PC-3 (cell line): ENCODE data around the gene XIST. TPM values are rescaled to one million over a fixed set of nuclear protein-coding genes. Genes with fewer than 3 reads are reported as not detected.
"Not testable (repeated sequence)": the region's sequence is repeated elsewhere in the genome, so short reads cannot be mapped to it uniquely, and the experiment has no call there.

Source experiments
- ATAC-seq: fragments of 200-7000 bp; cut with Tn5 transposase; 2 replicates; pipeline ENCODE4 v1.9.1; 2020; ENCODE audit warnings: mild to moderate bottlenecking, moderate library complexity
- Bru-seq: library from RNA; stranded (reverse); fragments of 400-500 nt; gene quantifications from one replicate; lab custom pipeline; 2021; lab: Mats Ljungman, UMichigan
- BruChase-seq, 2 experiments: library from RNA; stranded (reverse); fragments of 400-500 nt; gene quantifications; one replicate each; lab custom pipeline; 2021; lab: Mats Ljungman, UMichigan
- BruUV-seq: library from RNA; stranded (reverse); fragments of 400-500 nt; replicated peaks from 2 replicates; lab custom pipeline; 2021; lab: Mats Ljungman, UMichigan
- CTCF ChIA-PET: fragments of 300-600 bp; sonication (Branson Sonifier 250); formaldehyde crosslinking; loops from one replicate; lab custom pipeline; 2022; ENCODE audit warnings: antibody characterized with exemption; lab: Charles Lee
- POLR2A ChIA-PET: fragments of 300-600 bp; sonication (Branson Sonifier 250); formaldehyde crosslinking; loops from one replicate; lab custom pipeline; 2022; ENCODE audit warnings: antibody characterized with exemption; ENCODE audit not compliant: unreplicated experiment; lab: Charles Lee
- DNase-seq: peaks from one replicate; pipeline ENCODE4 v3.0.0-alpha.2; 2015
- H2AFZ ChIP-seq: fragments of 300-600 bp; sonication (generic); 2 replicates; pipeline ENCODE4 v1.6.0; 2016; ENCODE audit warnings: antibody characterized with exemption, low read length
- H3F3A ChIP-seq: fragments of 300-600 bp; sonication (generic); one replicate; pipeline ENCODE4 v1.6.0; 2017; ENCODE audit warnings: antibody characterized with exemption, low read length, control low read depth, mild to moderate bottlenecking; ENCODE audit not compliant: unreplicated experiment
- H3K27ac ChIP-seq: fragments of 300-600 bp; sonication (generic); 2 replicates; pipeline ENCODE4 v1.5.1; 2016; ENCODE audit warnings: mild to moderate bottlenecking, low read length
- H3K27me3 ChIP-seq: fragments of 300-600 bp; sonication (generic); 2 replicates; pipeline ENCODE4 v1.6.1; 2016; ENCODE audit warnings: low read length, mixed read lengths
- H3K36me3 ChIP-seq: fragments of 300-600 bp; sonication (generic); 2 replicates; pipeline ENCODE4 v1.6.1; 2016; ENCODE audit warnings: low read depth, mixed run types, low read length, mixed read lengths
- H3K4me1 ChIP-seq: fragments of 300-600 bp; sonication (generic); 2 replicates; pipeline ENCODE4 v1.5.1; 2016; ENCODE audit warnings: low read length; ENCODE audit not compliant: insufficient read depth
- H3K4me2 ChIP-seq: fragments of 300-600 bp; sonication (generic); 2 replicates; pipeline ENCODE4 v1.6.0; 2016; ENCODE audit warnings: low read length
- H3K4me3 ChIP-seq: fragments of 300-600 bp; sonication (generic); 2 replicates; pipeline ENCODE4 v1.5.1; 2016; ENCODE audit warnings: mild to moderate bottlenecking, low read length, mixed read lengths
- H3K79me2 ChIP-seq: fragments of 300-600 bp; sonication (generic); 2 replicates; pipeline ENCODE4 v1.6.1; 2017; ENCODE audit warnings: low read length, mixed read lengths
- H3K9ac ChIP-seq: fragments of 300-600 bp; sonication (generic); 2 replicates; pipeline ENCODE4 v1.6.0; 2016; ENCODE audit warnings: mild to moderate bottlenecking, low read length
- H3K9me2 ChIP-seq: fragments of 300-600 bp; sonication (generic); replicated peaks from 2 replicates; pipeline ENCODE4 v1.6.1; 2016; ENCODE audit warnings: mixed run types, low read length, mixed read lengths
- H3K9me3 ChIP-seq: fragments of 300-600 bp; sonication (generic); 2 replicates; pipeline ENCODE4 v1.6.1; 2016; ENCODE audit warnings: low read length, mixed read lengths
- H4K20me1 ChIP-seq: fragments of 300-600 bp; sonication (generic); 2 replicates; pipeline ENCODE4 v1.6.1; 2016; ENCODE audit warnings: low read length, mixed read lengths
- EZH2 ChIP-seq: fragments of 300-600 bp; sonication (generic); IDR thresholded peaks from one replicate; pipeline ENCODE4 v1.6.1; 2017; ENCODE audit warnings: antibody characterized with exemption, mild to moderate bottlenecking, low read length; ENCODE audit not compliant: unreplicated experiment
- EZH2phosphoT487 ChIP-seq: fragments of 300-600 bp; sonication (generic); IDR thresholded peaks from 2 replicates; pipeline ENCODE4 v1.6.1; 2018; ENCODE audit warnings: mild to moderate bottlenecking, antibody characterized with exemption, low read length, borderline replicate concordance
- intact Hi-C: fragments of 100-400 bp; cut with micrococcal nuclease; formaldehyde crosslinking; loops from 2 replicates; pipeline ENCODE4 v1.9.0; 2023
- long read RNA-seq: library from polyadenylated mRNA; unstranded; transcript quantifications from one replicate; pipeline ENCODE4 v2.0.0, GENCODE V29; 2021; ENCODE audit not compliant: unreplicated experiment
- total RNA-seq: library from RNA; depleted of rRNA; stranded (reverse); fragments of >200 nt; gene quantifications from 2 replicates; pipeline ENCODE4 v1.2.3, GENCODE V29; 2014; rRNA removed
- TF ChIP-seq, protein P1 (sequence below): fragments of 300-600 bp; sonication (generic); conservative IDR thresholded peaks from 2 replicates; pipeline ENCODE4 v1.5.1; 2017; ENCODE audit warnings: antibody characterized with exemption, low read depth, mild to moderate bottlenecking, low read length

XIST gene
- total RNA-seq (not detected in 2 replicates), Bru-seq, nascent RNA (percentile 22 among the genes with signal in this experiment), BruChase-seq, experiment 1, labeled RNA remaining after a 6-hour chase (percentile 26 among the genes with signal in this experiment), BruChase-seq, experiment 2, labeled RNA remaining after a 2-hour chase (percentile 15 among the genes with signal in this experiment)
- long read RNA-seq: 0 reads

GRCh38 chrX:73852467-73852866 is at the start of gene XIST:
TSS of gene XIST (minus strand) at chrX:73852714.
- Histone ChIP-seq H3K27me3 (no peaks in the 10 kb centered on the region), H3K9me3 (no peaks in the 10 kb centered on the region), H3K4me3 (no peak within 1 kb of the TSS), H4K20me1 (no peaks in the 10 kb centered on the region), H3K9me2 (no peaks in the 10 kb centered on the region), H2AFZ (no peak within 1 kb of the TSS), H3K27ac (no peak within 1 kb of the TSS), H3F3A (no peaks in the 10 kb centered on the region), H3K36me3 (no peaks in the 10 kb centered on the region), H3K4me2 (no peak within 1 kb of the TSS), H3K79me2 (no peaks in the 10 kb centered on the region), H3K9ac (no peak within 1 kb of the TSS), H3K4me1 (no peaks in the 10 kb centered on the region)
- DNase-seq: no peak
- BruUV-seq: no TSS peak
- ChIA-PET POLR2A (no interaction called here), CTCF (no interaction called here)
- no peak for ATAC-seq
- intact Hi-C loops: no loop called here
- TF ChIP-seq EZH2 (no peak), EZH2phosphoT487 (no peak)
- TF ChIP-seq, protein P1, sequence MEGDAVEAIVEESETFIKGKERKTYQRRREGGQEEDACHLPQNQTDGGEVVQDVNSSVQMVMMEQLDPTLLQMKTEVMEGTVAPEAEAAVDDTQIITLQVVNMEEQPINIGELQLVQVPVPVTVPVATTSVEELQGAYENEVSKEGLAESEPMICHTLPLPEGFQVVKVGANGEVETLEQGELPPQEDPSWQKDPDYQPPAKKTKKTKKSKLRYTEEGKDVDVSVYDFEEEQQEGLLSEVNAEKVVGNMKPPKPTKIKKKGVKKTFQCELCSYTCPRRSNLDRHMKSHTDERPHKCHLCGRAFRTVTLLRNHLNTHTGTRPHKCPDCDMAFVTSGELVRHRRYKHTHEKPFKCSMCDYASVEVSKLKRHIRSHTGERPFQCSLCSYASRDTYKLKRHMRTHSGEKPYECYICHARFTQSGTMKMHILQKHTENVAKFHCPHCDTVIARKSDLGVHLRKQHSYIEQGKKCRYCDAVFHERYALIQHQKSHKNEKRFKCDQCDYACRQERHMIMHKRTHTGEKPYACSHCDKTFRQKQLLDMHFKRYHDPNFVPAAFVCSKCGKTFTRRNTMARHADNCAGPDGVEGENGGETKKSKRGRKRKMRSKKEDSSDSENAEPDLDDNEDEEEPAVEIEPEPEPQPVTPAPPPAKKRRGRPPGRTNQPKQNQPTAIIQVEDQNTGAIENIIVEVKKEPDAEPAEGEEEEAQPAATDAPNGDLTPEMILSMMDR: no peak

- H2AFZ ChIP-seq, H3K9ac ChIP-seq, POLR2A ChIA-PET, DNase-seq, H3K9me2 ChIP-seq, H3K27ac ChIP-seq, H3K27me3 ChIP-seq, H4K20me1 ChIP-seq, H3K9me3 ChIP-seq, H3K4me2 ChIP-seq, H3K4me3 ChIP-seq, BruUV-seq, H3K36me3 ChIP-seq, H3K4me1 ChIP-seq, H3K79me2 ChIP-seq, H3F3A ChIP-seq, intact Hi-C loops, ATAC-seq, CTCF ChIA-PET: not testable (repeated sequence)
These were observed 45.8 kb upstream of the XIST start for GRCh38 chrX:73898315-73898714.

DNA sequence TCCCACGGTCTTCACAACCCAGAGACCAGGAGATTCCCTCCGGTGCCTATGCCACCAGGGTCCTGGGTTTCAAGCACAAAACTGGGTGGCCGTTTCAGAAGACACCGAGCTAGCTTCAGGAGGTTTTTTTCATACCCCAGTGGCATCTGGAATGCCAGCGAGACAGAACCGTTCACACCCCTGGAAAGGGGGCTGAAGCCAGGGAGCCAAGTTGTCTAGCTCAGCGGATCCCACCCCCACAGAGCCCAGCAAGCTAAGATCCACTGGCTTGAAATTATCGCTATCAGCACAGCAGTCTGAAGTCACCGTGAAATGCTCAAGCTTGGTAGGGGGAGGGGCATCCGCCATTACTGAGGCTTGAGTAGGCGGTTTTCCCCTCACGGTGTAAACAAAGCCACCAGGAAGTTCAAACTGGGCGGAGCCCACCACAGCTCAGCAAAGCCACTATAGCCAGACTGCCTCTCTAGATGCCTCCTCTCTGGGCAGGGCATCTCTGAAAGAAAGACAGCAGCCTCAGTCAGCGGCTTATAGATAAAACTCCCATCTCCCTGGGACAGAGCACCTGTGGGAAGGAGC is 40.1 kb upstream of the XIST start:
- H3K36me3 ChIP-seq, H3K27me3 ChIP-seq, H3K4me2 ChIP-seq, ATAC-seq, DNase-seq, H3K79me2 ChIP-seq, H3F3A ChIP-seq, H3K4me3 ChIP-seq, POLR2A ChIA-PET, H2AFZ ChIP-seq, H3K4me1 ChIP-seq, H3K9me2 ChIP-seq, CTCF ChIA-PET, H3K9me3 ChIP-seq, BruUV-seq, H3K27ac ChIP-seq, H3K9ac ChIP-seq, intact Hi-C loops, H4K20me1 ChIP-seq: not testable (repeated sequence)

DNA sequence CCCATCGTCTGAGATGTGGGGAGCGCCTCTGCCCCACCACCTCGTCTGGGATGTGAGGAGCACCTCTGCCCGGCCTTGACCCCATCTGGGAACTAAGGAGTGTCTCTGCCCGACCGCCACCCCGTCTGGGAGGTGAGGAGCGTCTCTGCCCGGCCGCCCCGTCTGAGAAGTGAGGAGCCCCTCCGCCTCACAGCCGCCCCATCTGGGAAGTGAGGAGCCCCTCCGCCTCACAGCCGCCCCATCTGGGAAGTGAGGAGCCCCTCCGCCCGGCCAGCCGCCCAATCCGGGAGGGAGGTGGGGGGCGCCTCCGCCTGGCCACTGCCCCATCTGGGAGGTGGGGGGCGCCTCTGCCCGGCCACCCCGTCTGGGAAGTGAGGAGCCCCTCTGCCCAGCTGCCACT is 29.7 kb upstream of the XIST start:
- intact Hi-C loops, H3K36me3 ChIP-seq, H3K9ac ChIP-seq, H3K27me3 ChIP-seq, H3K4me3 ChIP-seq, H4K20me1 ChIP-seq, BruUV-seq, DNase-seq, H3K4me2 ChIP-seq, H3K9me3 ChIP-seq, H3F3A ChIP-seq, ATAC-seq, H2AFZ ChIP-seq, H3K79me2 ChIP-seq, H3K4me1 ChIP-seq, H3K27ac ChIP-seq, H3K9me2 ChIP-seq, POLR2A ChIA-PET, CTCF ChIA-PET: not testable (repeated sequence)
